CD4-positive, alpha-beta T cell treated with Interleukin-15 for 1 hour (primary cell): ENCODE measurements around the gene TTLL11.

ENCODE experiments used
- DNase-seq: peaks from one replicate; pipeline ENCODE4 v3.0.0-alpha.2; 2020

Gene TTLL11

GRCh38 chr9:121840838-121841760 lies 252.0 kb downstream of the TTLL11 start:
- no peak for DNase-seq

DNA sequence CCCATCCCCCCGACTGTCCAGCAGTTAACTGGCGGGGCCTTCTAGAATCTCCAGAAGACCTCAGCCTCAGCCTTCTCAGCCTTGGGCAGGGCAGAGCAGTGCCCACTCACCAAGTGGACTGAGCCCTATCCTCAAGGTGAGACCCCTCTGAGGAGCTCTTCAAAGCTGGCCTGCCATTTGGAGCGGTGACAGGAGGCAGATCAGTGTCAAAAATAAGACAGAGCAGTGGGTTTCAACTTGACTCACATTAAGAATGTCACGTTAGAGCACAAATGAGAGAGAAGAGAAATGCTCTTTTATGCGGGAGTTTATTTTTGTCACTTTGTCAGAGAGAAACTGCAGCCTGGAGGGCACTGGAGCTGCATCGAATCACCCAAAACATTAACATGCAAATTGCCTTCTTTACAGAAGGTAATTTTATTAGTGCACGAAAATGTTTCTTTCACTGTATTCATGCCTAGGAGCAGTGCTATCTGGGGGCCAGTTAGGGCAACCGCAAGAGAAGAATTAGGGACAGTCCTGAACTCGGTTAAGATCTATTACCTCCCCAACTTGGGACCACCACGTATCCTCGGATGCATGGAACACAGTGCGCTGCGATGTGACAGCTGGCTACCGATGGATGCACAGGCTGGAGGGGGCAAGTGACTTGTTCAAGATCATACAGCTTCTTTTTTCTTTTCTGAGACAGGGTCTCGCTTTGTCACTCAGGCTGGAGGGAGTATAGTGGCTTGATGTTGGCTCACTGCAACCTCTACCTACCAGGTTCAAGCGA lies 253.2 kb downstream of the TTLL11 start:
- DNase-seq = no peak

DNA sequence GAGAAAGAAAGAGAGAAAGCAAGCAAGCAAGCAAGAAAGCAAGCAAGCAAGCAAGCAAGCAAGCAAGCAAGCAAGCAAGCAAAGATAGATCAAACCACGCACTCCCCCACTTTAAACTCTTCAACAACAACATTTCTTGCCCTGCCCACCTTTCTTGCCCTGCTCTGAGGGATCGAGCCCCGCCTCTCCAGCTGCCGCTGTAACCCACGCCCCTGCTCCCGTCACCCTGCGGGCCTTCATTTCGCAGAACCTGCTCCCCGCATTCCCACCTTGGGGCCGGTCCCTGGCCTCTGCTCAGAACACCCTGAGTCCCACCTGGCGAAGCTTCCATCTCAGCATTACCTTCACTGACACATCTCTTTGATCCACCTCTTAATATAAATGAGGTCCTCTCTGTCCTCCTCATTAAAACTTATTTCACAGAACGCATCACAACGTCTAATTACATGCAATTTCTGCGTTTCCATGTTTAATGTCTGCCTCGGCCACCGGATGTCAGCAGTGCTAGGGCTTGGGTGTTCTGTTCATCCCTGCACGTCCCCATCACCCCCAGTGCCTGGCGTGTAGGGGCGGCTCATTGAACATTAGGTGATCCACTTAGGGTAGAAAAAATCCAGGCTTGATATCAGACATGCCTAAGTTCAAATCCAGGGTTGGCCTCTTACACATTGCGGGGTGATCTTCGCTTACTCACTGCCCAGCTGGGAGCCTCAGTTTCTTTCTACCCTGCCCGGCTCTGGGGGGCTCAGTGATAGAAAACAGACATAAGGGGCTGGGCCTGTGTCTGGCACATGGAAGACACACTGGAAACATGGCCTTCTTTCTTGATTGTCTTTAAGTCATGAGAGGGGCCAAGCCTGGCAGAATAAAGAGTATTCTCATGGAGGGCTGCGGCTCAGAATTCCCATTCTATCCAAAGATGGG lies 254.1 kb downstream of the TTLL11 start:
- no peak for DNase-seq

GRCh38 chr9:121837113-121837961 lies 255.8 kb downstream of the TTLL11 start:
- DNase-seq = no peak

DNA sequence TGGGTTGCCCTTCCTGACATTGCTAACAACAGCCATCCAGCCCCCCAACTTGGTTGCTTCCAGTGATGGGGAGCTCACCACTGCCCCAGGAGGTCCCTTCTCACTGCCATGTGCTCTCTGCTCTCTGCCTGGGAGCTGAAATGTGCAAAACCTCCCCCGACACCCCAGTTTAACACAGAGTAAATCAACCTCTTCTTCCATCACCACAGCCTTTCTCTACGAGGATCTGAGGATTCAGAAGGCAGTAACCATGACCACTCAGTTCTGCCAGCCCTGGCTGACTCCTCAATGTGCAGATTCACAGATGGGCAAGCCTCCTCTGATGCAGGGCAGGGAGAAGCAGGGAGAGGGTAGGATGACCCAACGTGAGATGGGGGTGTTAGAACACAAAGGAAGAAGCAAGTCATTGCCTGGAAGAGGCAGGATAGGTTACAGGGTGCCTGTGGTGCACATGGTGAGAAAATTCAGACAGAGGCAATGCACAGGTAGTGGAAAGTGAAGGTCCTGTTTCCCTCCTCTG lies 256.7 kb downstream of the TTLL11 start:
- DNase-seq = no peak

GRCh38 chr9:121835587-121836365 lies 257.3 kb downstream of the TTLL11 start:
- DNase-seq = no peak

DNA sequence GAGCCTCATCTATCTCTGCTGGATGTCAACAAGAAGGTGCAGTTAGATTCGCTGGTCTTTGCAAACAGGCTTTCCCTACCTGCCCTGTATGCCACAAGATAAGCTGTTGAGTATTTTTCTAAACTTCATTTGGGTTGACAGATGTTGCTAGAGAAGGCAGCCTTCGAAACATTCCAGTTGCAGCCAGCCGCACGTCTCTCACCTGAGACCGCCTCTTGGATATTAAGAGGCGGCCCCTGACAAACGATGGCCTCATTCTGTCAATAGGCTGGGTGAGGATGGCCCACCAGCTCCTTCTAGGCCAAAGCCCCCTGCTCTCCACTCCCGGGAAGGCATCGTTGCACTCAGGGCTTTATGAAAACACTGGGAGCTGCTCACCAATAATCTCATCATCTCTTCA lies 260.0 kb downstream of the TTLL11 start:
- no peak for DNase-seq

DNA sequence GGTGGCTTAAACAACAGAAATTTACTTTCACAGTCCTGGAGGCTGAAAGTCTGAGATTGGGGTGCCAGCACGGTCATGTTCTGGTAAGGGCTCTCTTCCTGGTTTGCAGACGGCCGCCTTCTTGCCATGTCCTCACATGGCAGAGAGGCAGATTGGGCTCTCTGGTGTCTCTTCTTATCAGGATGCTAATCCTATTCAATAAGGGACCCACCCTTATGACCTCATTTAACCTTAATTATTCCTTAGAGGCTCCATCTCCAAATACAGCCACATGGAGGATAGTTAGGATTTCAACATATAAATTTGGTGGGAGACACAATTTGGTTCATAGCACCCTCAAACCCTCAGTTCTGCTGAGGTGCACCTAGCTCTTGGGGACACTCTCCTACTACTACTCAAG lies 261.2 kb downstream of the TTLL11 start:
- DNase-seq = no peak

DNA sequence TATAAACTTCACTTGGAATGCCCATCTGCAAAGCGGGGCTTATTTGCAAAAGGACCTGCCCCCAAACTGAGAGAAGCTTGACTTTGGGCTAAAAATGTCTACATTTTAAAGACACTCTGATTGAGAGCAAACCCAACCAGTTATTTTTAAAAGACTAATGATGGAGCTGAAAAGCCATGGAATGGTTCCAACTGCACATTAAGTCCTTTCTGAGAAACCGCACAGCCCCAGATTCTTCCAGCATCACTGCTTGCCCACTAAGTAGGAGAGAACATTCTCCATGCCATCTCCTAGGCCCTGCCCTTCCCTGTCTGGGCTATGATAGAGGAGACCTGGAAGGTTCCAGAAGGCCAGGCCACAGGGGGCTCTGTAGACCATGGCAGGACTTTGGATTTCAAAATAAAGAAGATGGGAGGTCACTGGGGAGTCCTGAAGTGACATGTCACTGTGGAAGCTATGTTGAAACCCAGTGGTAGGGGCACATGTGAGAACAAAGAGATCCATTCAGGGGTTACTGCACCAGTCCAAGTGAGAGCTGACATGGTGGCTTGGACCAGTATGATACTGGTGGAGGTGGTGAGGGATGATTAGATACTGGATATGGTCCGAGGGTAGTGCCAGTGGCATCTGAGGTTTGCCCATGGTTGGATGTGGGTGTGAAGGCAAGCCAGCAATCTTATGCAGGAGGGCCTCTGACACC lies 262.5 kb downstream of the TTLL11 start:
- no peak for DNase-seq

DNA sequence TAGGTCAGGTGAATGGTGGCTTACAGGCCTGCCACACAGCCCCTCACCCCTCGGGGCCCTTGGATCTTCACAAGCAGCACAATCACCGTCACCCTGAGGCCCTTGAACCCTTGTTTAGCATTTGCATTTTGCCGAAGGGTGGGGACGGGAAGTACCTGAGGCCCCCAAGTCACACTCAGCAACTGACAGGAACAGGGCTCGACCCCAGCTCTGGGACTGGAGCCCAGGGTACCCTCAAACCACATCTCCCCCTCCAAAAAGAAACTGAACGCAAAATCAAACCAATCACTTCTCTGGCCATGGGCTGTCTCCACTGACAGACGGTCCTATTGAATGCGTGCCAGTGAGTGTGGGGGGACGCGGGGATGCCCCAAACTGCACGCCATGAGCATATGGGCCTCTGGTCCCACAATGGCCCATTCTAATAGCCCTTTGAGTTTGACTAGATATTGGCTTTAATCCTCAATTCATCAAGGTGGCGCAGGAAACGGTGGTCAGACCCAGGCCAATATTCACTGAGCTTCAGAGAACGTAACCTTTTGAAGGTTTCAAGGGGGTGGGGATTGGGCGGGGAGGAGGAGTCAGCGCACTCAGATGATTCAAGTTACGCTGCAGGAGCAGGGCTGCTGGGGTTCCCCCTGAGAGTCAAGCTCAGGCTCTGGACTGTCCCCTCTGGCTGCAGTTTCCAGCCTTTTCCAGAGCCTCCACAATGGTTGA lies 265.7 kb downstream of the TTLL11 start:
- DNase-seq = no peak

- DNase-seq = no peak
These were observed 266.4 kb downstream of the TTLL11 start for GRCh38 chr9:121826711-121827110.

- no peak for DNase-seq
These were observed 267.9 kb downstream of the TTLL11 start for GRCh38 chr9:121825031-121825691.

DNA sequence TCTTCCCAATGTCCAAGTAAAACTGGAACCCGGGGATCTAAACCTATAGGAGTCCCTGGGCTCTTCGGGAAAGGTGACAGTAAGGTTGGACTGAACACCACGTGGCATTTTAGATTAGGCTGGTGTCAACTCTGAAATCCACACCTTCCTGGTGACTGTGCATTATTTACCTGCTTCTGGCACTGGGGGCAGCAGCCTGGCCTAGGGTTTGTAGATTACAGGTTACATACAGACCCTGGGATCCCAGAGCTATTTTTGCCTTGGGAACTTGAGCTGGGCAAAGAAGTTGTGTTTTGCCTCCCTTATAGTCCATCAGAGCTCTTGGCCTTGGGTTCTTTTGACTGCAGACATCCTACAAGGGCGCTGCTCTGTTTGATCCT lies 268.5 kb downstream of the TTLL11 start:
- DNase-seq = no peak

DNA sequence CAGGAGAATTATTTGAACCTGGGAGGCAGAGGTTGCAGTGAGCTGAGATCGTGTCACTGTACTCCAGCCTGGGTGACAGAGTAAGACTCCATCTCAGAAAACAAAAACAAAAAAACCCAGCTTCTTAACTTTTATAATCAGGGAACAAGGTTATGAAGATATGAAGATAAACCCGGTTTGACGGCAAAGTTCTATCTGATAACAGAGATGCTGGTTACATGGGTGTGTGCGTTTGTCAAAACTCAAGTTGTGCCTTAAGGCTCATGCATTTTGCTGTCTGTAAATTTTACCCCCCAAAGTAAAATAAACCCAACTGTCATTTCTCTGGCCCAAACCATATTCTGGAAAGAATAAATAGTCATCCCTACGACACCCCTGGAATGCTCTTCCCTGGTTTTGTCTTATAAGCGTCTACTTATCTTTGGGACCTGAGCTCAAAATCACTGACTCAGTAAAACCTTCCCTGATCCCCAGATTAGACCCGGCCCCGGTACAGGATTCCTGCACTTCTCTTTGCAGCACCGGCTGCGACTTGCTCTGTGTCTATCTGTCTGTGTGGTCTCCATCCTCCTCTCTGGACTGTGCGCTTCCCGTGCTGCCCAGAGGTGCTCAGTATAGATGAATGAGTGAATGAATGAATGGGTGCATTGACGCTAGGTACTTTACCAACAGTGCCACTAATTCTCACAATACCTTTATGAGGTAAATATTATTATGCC lies 269.5 kb downstream of the TTLL11 start:
- DNase-seq = no peak

- DNase-seq = no peak
These were observed 270.7 kb downstream of the TTLL11 start for GRCh38 chr9:121822093-121823085.

- DNase-seq = no peak
These were observed 271.8 kb downstream of the TTLL11 start for GRCh38 chr9:121821326-121821725.
